ENCODE data around the gene TRMT61A. TPM values are rescaled to one million over a fixed set of nuclear protein-coding genes. Genes with fewer than 3 reads are reported as not detected.

Gene TRMT61A
- total and polyA plus RNA-seq, 2 of the 4 experiments (the other 2 are of a cell fraction) = 5.7 to 16.2 TPM

DNA sequence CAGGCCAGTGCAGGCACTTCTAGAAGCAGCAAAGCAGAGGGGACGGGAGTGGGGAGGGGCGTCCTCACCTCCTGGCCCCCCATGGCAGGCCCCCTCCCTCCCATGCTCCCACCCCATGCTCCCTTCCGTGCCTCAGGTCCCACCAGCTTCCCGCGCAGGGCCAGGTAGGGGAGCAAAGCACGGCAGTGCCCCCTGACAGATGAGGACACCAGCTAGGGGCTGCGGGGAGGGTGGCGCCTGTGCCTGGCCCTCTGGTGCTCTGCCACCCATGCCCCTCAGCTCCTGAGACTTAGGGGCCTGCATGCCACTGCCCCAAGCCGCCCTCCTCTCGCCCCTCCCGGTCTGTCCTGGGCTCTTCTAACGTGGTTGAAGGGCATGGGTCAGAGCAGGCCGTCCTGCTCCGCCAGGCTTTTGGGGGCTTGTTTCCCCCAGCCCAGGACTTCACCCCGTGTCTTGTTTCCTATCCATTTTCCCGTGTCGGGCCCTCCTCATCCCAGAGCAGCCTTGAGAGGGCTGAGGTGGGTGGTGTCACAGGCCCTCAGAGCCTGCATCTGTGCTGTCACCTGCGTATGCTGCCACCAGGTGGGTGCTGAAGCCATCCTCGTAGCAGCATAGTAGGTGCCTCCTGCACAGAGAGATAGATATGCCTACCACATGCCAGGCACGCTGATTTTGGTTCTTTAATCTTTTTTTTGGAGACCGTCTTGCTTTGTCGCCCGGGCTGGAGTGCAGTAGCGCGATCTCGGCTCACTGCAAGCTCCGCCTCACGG lies 10.2 kb downstream of the TRMT61A start (continued):
- TF ChIP-seq, protein P1, sequence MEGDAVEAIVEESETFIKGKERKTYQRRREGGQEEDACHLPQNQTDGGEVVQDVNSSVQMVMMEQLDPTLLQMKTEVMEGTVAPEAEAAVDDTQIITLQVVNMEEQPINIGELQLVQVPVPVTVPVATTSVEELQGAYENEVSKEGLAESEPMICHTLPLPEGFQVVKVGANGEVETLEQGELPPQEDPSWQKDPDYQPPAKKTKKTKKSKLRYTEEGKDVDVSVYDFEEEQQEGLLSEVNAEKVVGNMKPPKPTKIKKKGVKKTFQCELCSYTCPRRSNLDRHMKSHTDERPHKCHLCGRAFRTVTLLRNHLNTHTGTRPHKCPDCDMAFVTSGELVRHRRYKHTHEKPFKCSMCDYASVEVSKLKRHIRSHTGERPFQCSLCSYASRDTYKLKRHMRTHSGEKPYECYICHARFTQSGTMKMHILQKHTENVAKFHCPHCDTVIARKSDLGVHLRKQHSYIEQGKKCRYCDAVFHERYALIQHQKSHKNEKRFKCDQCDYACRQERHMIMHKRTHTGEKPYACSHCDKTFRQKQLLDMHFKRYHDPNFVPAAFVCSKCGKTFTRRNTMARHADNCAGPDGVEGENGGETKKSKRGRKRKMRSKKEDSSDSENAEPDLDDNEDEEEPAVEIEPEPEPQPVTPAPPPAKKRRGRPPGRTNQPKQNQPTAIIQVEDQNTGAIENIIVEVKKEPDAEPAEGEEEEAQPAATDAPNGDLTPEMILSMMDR (conservative IDR thresholded peaks at IDR 0.05; ENCODE audit: low read depth, low read length) = no peak
